Sciatic nerve (tissue), 2 donors: Measurements from ENCODE around the gene SLC2A5. TPM values are rescaled to one million over a fixed set of nuclear protein-coding genes. Genes with fewer than 3 reads are reported as not detected.
"Not testable (repeated sequence)": the region's sequence is repeated elsewhere in the genome, so short reads cannot be mapped to it uniquely, and the experiment has no call there.

Source experiments
- ATAC-seq: fragments of 200-7000 bp; cut with Tn5 transposase; one replicate; pipeline ENCODE4 v1.9.1; 2020; ENCODE audit warnings: mild to moderate bottlenecking, moderate library complexity
- DNase-seq: peaks from one replicate; pipeline ENCODE4 v3.0.0-alpha.2; 2020; ENCODE audit warnings: low spot score
- intact Hi-C: fragments of 100-400 bp; cut with DNase I; formaldehyde crosslinking; loops from one replicate; pipeline ENCODE4 v1.14.2; 2022
- total RNA-seq: library from RNA; stranded (reverse); fragmentation: NEBNext Ultra II Directional; extraction: Animal tissue kit (Norgen Biotek cat#: 25700); gene quantifications from one replicate; pipeline ENCODE4 v1.2.1, GENCODE V29; 2021
- donor health status: DM: no; HTN: no; CAD: no.
- donor health status: DM: no; HTN: no; CAD: no.

The SLC2A5 gene
- total RNA-seq, 1 donor from 2014 or later = 9.4 TPM

GRCh38 chr1:9018333-9018732 is 51.1 kb downstream of the SLC2A5 start:
- intact Hi-C loops = no loop called here
- ATAC-seq (no peak), DNase-seq (no peak)

DNA sequence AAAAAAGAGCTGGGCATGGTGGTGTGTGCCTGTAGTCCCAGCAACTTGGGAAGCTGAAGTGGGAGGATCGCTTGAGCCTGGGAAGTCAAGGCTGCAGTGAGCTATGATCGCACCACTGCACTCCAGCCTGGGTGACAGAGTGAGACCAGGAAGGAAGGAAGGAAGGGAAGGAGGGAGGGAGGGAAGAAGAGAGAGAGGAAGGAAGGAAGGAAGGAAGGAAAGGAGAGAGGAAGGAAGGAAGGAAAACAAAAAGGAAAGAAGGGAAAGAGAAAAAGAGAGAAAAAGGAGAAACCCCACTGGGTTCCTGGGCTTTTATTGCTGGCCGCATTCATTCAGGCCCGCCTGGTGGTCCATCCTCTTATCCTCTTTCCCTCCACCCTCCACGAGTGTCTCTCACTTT is 53.0 kb downstream of the SLC2A5 start:
- ATAC-seq (no peak), DNase-seq (no peak)
- intact Hi-C loops = no loop called here

- intact Hi-C loops = no loop called here
- ATAC-seq = no peak
These were observed 54.7 kb downstream of the SLC2A5 start for GRCh38 chr1:9014475-9015375.

GRCh38 chr1:9013819-9014218 is 55.6 kb downstream of the SLC2A5 start:
- intact Hi-C loops = no loop called here
- DNase-seq = no peak
- no peak for ATAC-seq

More at GRCh38 chr1:9014475-9015375, 54.7 kb downstream of the SLC2A5 start:
- DNase-seq = no peak

- DNase-seq (no peak), ATAC-seq (peak; percentile 64)
- intact Hi-C loops = no loop called here
These were observed 58.6 kb downstream of the SLC2A5 start for GRCh38 chr1:9010781-9011323.

DNA sequence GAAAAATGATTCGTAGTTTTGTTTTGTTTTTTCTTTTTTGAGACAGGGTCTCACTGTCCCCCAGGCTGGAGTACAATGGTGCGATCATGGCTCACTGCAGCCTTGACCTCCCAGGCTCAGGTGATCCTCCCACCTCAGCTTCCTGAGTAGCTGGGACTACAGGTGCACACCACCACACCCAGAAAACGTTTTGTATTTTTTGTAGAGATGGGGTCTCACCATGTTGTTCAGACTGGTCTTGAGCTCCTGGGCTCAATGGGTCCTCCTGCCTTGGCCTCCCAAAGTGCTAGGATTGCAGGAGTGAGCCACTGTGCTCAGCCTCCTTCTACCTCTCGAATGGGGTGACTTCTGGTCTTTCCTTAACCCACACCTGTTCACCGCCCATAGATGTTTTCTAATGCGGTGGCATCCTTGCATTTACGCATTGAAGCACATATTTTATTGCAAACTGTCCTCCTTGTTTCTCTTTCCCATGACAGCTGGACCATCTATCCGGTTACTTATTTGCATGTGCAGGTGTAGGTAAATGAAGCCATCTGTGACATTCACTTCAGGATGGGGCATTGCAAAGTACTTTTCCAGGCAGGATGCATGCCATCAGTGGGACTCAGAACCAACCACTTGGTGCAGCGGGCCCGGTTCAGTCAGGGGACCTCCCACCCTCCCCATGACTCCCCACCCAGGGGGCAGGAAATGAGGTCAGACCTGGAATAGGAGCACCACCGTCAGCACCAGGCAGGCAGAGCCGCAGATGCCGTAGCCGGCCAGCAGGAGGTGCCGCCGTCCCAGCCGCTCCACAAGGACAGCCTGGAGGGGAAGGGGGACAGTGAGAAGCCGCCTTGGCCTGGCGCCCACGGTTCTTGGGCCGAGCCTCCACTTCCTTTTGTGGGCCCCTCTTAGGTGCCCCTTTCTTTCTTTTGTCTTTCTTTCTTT is 59.7 kb downstream of the SLC2A5 start:
- intact Hi-C loops = no loop called here
- DNase-seq (no peak), ATAC-seq (no peak)

DNA sequence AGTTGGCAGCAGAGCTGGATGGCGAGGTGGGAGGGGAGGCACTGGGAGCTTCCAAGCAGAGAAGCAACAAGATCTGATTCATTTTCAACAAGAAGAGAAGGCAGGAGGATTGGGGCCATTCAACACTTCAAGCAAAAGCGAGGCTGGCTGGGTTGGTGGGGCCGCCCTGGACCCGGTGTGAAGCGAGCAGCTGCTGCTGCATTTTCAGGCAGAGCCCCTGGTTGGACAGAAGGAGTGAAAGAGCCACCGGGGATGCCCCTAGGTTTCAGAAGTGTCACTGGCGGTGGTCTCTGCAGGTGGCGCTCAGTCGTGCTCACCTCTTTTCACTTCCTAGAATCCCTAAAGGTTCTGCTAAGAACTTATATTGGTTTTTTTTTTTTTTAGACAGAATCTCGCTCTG is 61.2 kb downstream of the SLC2A5 start:
- ATAC-seq (no peak), DNase-seq (no peak)
- intact Hi-C loops = no loop called here

GRCh38 chr1:9006956-9007615 is 62.3 kb downstream of the SLC2A5 start:
- DNase-seq (no peak), ATAC-seq (no peak)
- intact Hi-C loops = no loop called here

GRCh38 chr1:9005395-9005708 is 64.1 kb downstream of the SLC2A5 start:
- DNase-seq (no peak), ATAC-seq (no peak)
- intact Hi-C loops = no loop called here

GRCh38 chr1:9004700-9005394 is 64.6 kb downstream of the SLC2A5 start:
- intact Hi-C loops = no loop called here
- peak; percentile 91 for ATAC-seq
- peak; percentile 93 for DNase-seq

DNA sequence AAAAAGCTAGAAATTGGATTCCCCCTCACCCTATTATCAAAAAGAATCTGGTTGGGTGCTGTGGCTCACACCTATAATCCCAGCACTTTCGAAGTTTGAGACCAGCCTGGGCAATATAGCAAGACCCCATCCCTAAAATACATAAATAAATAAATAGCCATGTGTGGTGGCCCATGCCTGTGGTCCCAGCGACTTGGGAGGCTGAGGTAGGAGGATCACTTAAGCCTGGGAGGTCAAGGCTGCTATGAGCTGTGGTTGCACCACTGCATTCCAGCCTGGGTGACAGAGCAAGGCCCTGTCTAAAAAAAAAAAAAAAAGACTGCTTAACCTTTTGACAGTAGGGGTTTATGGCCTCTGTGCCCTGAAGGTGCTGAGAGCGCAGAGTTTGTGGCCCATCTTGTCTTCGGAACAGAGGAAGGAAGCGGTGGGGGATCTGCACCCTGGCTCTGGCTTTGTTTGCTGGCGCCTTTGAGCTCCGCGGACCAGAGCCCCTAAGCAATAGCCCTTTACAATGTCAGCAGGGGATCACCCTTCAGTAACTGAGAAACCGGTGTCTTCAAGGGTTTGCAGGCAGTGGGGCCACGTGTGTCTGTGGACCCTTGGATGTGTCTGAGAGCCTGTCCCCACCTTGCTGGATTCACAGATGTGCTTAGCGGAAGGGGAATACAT is 65.3 kb downstream of the SLC2A5 start:
- DNase-seq (no peak), ATAC-seq (no peak)
- intact Hi-C loops = no loop called here

- ATAC-seq, DNase-seq, intact Hi-C loops: not testable (repeated sequence)
These were observed 67.2 kb downstream of the SLC2A5 start for GRCh38 chr1:9002215-9002560.

DNA sequence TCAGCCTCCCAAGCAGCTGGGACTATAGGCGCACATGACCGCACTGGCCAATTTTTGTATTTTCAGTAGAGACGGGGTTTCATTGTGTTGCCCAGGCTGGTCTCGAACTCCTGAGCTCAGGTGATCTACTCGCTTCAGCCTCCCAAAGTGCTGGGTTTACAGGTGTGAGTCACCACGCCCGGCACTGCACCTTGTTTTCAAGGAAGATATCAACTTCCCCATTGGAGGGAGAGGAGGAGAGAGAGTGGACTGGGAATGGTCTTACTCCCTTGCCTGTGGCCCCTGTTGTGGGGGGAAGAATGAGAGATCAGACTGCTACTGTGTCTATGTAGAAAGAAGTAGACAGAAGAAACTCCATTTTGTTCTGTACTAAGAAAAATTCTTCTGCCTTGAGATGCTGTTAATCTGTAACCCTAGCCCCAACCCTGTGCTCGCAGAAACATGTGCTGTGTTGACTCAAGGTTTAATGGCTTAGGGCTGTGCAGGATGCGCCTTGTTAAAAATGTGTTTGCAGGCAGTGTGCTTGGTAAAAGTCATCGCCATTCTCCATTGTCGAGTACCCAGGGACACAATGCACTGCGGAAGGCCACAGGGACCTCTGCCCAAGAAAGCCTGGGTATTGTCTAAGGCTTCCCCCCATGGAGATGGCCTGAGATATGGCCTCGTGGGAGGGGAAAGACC is 67.8 kb downstream of the SLC2A5 start:
- DNase-seq, ATAC-seq, intact Hi-C loops: not testable (repeated sequence)

GRCh38 chr1:8993962-8994675 is 75.3 kb downstream of the SLC2A5 start:
- intact Hi-C loops, ATAC-seq, DNase-seq: not testable (repeated sequence)

DNA sequence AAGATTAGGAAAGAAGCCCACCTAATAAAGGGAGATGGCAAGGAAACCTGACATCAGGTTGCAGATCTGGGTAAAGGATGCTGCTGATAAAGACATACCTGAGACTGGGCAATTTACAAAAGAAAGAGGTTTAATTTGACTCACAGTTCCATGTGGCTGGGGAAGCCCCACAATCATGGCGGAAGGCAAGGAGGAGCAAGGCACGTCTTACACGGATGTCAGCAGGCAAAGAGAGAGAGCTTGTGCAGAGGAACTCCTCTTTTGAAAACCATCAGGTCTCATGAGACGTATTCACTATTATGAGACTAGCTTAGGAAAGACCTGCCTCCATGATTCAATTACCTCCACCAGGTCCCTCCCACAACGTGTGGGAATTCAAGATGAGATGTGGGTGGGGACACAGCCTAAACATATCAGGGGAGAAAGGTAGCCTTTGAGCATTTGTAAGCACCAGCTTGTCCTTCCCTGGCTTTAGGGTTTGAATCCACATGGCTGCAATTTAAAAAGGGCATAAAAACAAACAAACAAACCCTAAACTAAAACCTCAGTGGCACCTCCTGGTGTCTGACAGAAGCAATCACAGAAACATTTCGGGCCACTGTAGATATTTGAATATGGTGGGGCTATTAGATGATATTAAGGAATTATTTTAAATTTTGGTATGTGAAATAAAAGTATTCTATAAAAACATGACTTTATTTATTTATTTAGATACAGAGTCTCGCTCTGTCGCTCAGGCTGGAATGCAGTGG is 76.3 kb downstream of the SLC2A5 start:
- intact Hi-C loops = no loop called here
- DNase-seq (no peak), ATAC-seq (no peak)

DNA sequence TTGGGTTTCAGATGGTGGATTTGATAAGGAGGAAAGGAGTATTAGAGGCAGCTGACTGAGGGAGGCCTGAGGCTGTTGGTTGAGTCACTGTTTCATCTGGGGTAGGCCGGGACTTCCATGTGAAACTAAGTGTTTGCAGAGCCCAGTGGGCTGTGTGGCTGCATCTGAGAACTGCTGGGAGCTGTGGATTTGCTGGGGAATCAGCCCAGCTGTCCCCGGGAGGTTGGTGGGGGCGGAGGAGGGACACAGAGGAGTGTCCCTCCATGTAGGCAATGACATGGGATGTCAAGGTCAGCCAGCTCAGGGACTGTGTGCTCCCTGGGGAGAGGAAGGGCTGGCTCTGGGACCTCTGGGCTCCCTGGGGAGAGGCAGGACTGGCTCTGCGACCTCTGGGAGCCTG is 79.6 kb downstream of the SLC2A5 start:
- intact Hi-C loops = loop anchor here (5.0 kb wide), 2 partner anchors 73 to 128 kb away; no protein-coding TSS in a partner anchor
- DNase-seq (no peak), ATAC-seq (no peak)
